ENCODE data around the gene CHPF.
A peak's percentile ranks its signal among the peaks of the same experiment; 100 is the strongest.

The CHPF gene

GRCh38 chr2:219513787-219514186, 29.8 kb downstream of the CHPF start:
- Histone ChIP-seq H3K4me1 (ENCODE audit: control insufficient read depth, insufficient read depth, low read length) (no peaks in the 10 kb centered on the region), H3K36me3 (ENCODE audit: control insufficient read depth in 2 of 2, insufficient read depth in 1 of 2, low read length in 2 of 2) (no peaks in the 10 kb centered on the region), H3K9me3 (ENCODE audit: control insufficient read depth, insufficient read depth, low read depth, low read length) (no peaks in the 10 kb centered on the region), H3K27ac (ENCODE audit: extremely low read depth, low read depth, low read length) (no peak overlapping the region), H3K4me3 (ENCODE audit: low read depth, low read length) (no peak overlapping the region)
- ChIA-PET POLR2A (interaction anchor here (2.4 kb wide), 1 partner anchor 15 kb away, joined by 8 read pairs; the partner anchor contains the start of gene GMPPA), CTCF (interaction anchor here (0.6 to 9.5 kb wide), 6 partner anchors 13 to 140 kb away, joined by 3 to 150 read pairs (median 4); partner anchors contain the start of gene GMPPA)
- peak; percentile 56; the same call in 1 of the 2 replicates for TF ChIP-seq SCRT1 (tag by site-specific recombination; IDR thresholded peaks at IDR 0.05; ENCODE audit: borderline replicate concordance)
- peak; percentile 94 for TF ChIP-seq SCRT2 (tag by site-specific recombination; IDR thresholded peaks at IDR 0.05)
- TF ChIP-seq ZNF302 (tag by site-specific recombination; IDR thresholded peaks at IDR 0.05; ENCODE audit: low read depth): no peak
- no peak for TF ChIP-seq ZBTB7A (tag by site-specific recombination; IDR thresholded peaks at IDR 0.05; ENCODE audit: low read depth)
- no peak for TF ChIP-seq ZNF202 (tag by site-specific recombination; IDR thresholded peaks at IDR 0.05; ENCODE audit: borderline replicate concordance)

DNA sequence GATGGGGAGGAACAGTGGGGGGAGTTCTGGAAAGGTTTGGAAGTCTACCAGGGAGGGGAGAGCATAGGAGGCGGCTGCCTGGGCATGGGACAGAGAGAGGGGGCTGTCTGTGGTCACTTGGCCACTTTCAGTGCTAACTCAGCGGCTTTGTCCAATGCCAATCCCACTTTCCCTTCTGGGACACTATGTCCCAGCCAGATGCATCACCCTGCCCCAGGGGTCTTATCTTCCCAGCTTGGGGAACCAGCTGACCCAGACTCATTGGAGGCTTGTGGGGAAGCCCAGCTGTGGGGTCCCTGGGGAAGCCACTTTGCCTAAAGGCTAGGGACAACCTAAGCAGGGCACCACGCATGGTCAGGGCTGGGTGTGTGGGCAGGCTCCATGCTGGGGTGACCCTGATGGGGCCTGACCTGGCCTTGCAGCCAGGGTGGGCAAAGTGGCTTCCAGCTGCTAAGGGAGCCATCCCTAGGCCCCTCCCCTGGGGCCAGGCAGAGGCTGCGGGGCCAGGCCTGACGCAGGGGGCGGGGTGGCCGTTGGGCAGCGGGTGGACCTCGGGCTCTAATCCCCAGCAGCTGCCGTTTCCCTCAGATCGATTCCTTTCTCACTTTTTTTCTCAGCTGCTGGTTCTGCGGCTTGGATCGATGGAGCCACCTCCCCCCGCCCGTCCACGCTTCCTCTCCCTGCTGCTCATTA, 30.9 kb downstream of the CHPF start:
- H3K9me3 ChIP-seq (ENCODE audit: control insufficient read depth, insufficient read depth, low read depth, low read length): no peaks in the 10 kb centered on the region
- no peak overlapping the region for H3K27ac ChIP-seq (ENCODE audit: extremely low read depth, low read depth, low read length)
- H3K4me3 ChIP-seq (ENCODE audit: low read depth, low read length): no peak overlapping the region
- H3K36me3 ChIP-seq (ENCODE audit: control insufficient read depth in 2 of 2, insufficient read depth in 1 of 2, low read length in 2 of 2): no peaks in the 10 kb centered on the region
- ChIA-PET POLR2A (interaction anchor here (1.0 to 1.3 kb wide), 2 partner anchors 14 to 26 kb away, joined by 3 to 4 read pairs; partner anchors contain the start of gene GMPPA), CTCF (interaction anchor here (1.3 to 9.5 kb wide), 5 partner anchors 14 to 28 kb away, joined by 3 to 150 read pairs (median 12); partner anchors contain the start of gene GMPPA)
- TF ChIP-seq PRDM1 (tag by site-specific recombination; IDR thresholded peaks at IDR 0.05) (peak; percentile 19; the same call in 1 of the 2 replicates), ZSCAN4 (tag by site-specific recombination; IDR thresholded peaks at IDR 0.05) (no peak), ZIC2 (tag by site-specific recombination; IDR thresholded peaks at IDR 0.05) (peak; percentile 73), INSM2 (tag by site-specific recombination; IDR thresholded peaks at IDR 0.05) (no peak), ZNF266 (tag by site-specific recombination; IDR thresholded peaks at IDR 0.05; ENCODE audit: low read depth) (no peak), ZNF660 (tag by site-specific recombination; IDR thresholded peaks at IDR 0.05) (no peak), ZBTB44 (tag by site-specific recombination; IDR thresholded peaks at IDR 0.05) (no peak), OVOL3 (tag by site-specific recombination; IDR thresholded peaks at IDR 0.05) (no peak), ZNF16 (tag by site-specific recombination; IDR thresholded peaks at IDR 0.05; ENCODE audit: low read depth) (no peak), ZNF280C (tag by site-specific recombination; IDR thresholded peaks at IDR 0.05) (no peak)
- TF ChIP-seq, protein P1, sequence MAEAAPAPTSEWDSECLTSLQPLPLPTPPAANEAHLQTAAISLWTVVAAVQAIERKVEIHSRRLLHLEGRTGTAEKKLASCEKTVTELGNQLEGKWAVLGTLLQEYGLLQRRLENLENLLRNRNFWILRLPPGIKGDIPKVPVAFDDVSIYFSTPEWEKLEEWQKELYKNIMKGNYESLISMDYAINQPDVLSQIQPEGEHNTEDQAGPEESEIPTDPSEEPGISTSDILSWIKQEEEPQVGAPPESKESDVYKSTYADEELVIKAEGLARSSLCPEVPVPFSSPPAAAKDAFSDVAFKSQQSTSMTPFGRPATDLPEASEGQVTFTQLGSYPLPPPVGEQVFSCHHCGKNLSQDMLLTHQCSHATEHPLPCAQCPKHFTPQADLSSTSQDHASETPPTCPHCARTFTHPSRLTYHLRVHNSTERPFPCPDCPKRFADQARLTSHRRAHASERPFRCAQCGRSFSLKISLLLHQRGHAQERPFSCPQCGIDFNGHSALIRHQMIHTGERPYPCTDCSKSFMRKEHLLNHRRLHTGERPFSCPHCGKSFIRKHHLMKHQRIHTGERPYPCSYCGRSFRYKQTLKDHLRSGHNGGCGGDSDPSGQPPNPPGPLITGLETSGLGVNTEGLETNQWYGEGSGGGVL (tag by site-specific recombination; IDR thresholded peaks at IDR 0.05): peak; percentile 19; the same call in 1 of the 2 replicates
- peaks cover 2% of the 10 kb centered on the region for H3K4me1 ChIP-seq (ENCODE audit: control insufficient read depth, insufficient read depth, low read length)

All from HEK293 (cell line).